ENCODE results near the gene BRD3OS. TPM values are rescaled to one million over a fixed set of nuclear protein-coding genes. Genes with fewer than 3 reads are reported as not detected.

BRD3OS gene
- total RNA-seq, 1 experiment from 2014 or later: 13.3 TPM

DNA sequence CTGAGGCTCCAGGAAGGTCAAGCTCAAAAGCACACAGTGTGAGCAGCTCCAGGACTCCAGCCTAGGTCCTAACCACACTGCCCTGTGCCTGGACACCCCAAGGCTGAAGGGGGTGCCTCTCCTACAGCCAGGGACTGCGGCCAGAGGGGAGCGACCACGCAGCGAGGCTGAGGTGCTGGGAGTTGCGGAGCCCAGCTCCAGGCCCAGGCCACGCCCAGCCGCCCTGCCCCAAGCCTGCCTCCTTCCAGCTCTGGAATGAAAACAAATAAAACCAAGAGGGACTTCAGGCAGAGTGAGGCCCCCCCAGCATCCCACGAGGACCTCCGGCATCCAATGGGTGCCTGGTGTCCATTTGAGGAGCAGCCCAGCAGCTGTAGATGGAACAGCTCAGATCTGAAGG, 48.4 kb upstream of the BRD3OS start:
- ChIA-PET CTCF (interaction anchor here (1.5 kb wide), 1 partner anchor 14 kb away, joined by 6 read pairs; no protein-coding TSS in a partner anchor), POLR2A (interaction anchor here (1.0 kb wide), 1 partner anchor 620 kb away, joined by 4 read pairs; no protein-coding TSS in a partner anchor)
- Mint-ChIP-seq H3K4me1 (ENCODE audit: insufficient read depth, unreplicated experiment) (peaks cover 6% of the 10 kb centered on the region), H3K36me3 (ENCODE audit: insufficient read depth, unreplicated experiment) (peaks cover 11% of the 10 kb centered on the region), H3K27ac (ENCODE audit: low read depth, unreplicated experiment) (no peak overlapping the region), H3K4me3 (ENCODE audit: unreplicated experiment) (no peak overlapping the region), H3K27me3 (ENCODE audit: insufficient read depth, unreplicated experiment) (no peaks in the 10 kb centered on the region), H3K9me3 (ENCODE audit: unreplicated experiment) (no peaks in the 10 kb centered on the region)
- no TSS peak for BruUV-seq (replicated peaks)
- TF ChIP-seq, protein P1, sequence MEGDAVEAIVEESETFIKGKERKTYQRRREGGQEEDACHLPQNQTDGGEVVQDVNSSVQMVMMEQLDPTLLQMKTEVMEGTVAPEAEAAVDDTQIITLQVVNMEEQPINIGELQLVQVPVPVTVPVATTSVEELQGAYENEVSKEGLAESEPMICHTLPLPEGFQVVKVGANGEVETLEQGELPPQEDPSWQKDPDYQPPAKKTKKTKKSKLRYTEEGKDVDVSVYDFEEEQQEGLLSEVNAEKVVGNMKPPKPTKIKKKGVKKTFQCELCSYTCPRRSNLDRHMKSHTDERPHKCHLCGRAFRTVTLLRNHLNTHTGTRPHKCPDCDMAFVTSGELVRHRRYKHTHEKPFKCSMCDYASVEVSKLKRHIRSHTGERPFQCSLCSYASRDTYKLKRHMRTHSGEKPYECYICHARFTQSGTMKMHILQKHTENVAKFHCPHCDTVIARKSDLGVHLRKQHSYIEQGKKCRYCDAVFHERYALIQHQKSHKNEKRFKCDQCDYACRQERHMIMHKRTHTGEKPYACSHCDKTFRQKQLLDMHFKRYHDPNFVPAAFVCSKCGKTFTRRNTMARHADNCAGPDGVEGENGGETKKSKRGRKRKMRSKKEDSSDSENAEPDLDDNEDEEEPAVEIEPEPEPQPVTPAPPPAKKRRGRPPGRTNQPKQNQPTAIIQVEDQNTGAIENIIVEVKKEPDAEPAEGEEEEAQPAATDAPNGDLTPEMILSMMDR (IDR thresholded peaks at IDR 0.05; ENCODE audit: unreplicated experiment): no peak
- DNase-seq (ENCODE audit: unreplicated experiment): no peak
- intact Hi-C loops (cut with micrococcal nuclease): no loop called here

DNA sequence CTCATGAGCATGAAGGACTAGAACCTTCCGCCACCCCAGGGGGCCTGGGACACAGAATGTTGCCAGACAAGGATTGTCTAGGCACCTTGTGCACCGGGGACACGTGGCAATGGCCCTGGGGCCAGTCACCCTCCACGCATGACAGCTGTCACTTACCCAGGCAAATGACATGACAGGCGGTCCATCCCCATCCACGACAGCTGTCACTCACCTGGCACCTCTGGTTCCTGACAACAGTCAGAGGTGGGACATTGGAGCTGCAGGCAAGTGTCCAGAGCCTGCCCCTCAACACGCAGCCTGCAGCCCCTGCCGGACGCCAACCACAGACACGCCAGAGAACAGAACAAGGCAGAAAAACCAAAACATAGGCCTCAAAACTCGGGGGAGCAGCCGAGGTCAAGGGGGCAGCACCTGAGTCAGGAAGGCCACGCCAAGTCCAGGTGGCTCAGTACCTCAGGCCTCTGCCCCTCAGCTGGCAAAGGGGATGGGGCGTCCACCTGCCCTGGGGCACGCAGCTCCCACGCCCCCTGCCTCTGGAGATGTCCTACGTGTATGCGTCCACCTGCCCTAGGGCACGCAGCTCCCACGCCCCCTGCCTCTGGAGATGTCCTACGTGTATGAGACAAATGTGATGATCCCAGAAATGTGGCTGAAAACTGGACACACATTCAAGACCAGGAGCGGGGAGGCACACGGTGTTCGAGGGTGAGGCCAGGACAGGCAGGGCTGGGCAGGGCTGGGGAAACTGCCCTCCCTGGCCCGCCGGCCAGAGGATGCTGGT, 47.7 kb upstream of the BRD3OS start:
- peaks cover 11% of the 10 kb centered on the region for H3K36me3 Mint-ChIP-seq (ENCODE audit: insufficient read depth, unreplicated experiment)

DNA sequence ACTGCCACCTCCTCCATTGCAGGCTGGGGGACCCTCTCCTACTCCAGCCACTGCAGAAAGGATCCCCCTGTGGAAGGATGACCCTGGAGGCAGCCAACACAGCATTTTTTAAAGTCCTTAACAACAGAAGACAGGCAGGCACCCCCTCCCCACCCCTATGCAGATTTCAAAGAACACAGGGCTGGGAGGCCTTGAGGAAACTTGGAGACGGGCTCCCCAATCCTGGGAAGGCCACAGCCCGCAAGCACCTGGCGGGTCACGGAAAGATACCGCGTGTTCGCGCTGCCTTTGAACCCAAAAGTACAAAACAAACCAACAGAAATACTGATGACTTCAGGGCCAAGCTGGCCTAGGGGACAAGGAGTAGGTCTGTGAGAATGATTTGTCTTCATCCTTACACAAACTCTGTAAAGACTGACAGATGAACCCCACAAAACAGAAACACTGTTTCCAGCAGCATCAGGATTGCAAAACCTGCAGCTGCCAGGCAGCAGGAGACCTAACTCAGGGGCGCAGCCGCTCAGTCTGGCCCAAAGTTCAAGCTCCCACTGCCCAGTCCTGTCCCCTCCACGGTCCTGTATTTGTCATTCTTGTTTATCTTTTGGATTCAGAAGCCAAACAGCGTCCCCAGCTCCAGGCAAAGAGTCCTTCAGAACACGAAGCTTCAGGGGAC, 46.9 kb upstream of the BRD3OS start:
- Mint-ChIP-seq H3K27me3 (ENCODE audit: insufficient read depth, unreplicated experiment) (no peaks in the 10 kb centered on the region), H3K9me3 (ENCODE audit: unreplicated experiment) (no peaks in the 10 kb centered on the region), H3K4me1 (ENCODE audit: insufficient read depth, unreplicated experiment) (peaks cover 5% of the 10 kb centered on the region), H3K36me3 (ENCODE audit: insufficient read depth, unreplicated experiment) (peaks cover 11% of the 10 kb centered on the region), H3K4me3 (ENCODE audit: unreplicated experiment) (no peak overlapping the region), H3K27ac (ENCODE audit: low read depth, unreplicated experiment) (no peak overlapping the region)
- ChIA-PET POLR2A (no interaction called here), CTCF (interaction anchor here (0.7 to 1.1 kb wide), 2 partner anchors 12 to 185 kb away, joined by 3 read pairs; no protein-coding TSS in a partner anchor)
- no TSS peak for BruUV-seq (replicated peaks)
- TF ChIP-seq, protein P1 (IDR thresholded peaks at IDR 0.05; ENCODE audit: unreplicated experiment): no peak
- DNase-seq (ENCODE audit: unreplicated experiment): no peak
- intact Hi-C loops (cut with micrococcal nuclease): no loop called here

More for the DNA sequence above, 47.7 kb upstream of the BRD3OS start:
- peaks cover 6% of the 10 kb centered on the region for H3K4me1 Mint-ChIP-seq (ENCODE audit: insufficient read depth, unreplicated experiment)
- H3K9me3 Mint-ChIP-seq (ENCODE audit: unreplicated experiment): no peaks in the 10 kb centered on the region
- no peak overlapping the region for H3K4me3 Mint-ChIP-seq (ENCODE audit: unreplicated experiment)
- no TSS peak for BruUV-seq (replicated peaks)
- ChIA-PET CTCF (interaction anchor here (1.5 kb wide), 1 partner anchor 13 kb away, joined by 6 read pairs; no protein-coding TSS in a partner anchor), POLR2A (interaction anchor here (1.0 kb wide), 1 partner anchor 620 kb away, joined by 4 read pairs; no protein-coding TSS in a partner anchor)
- TF ChIP-seq, protein P1 (IDR thresholded peaks at IDR 0.05; ENCODE audit: unreplicated experiment): no peak
- no peak for DNase-seq (ENCODE audit: unreplicated experiment)
- H3K27me3 Mint-ChIP-seq (ENCODE audit: insufficient read depth, unreplicated experiment): no peaks in the 10 kb centered on the region
- H3K27ac Mint-ChIP-seq (ENCODE audit: low read depth, unreplicated experiment): no peak overlapping the region
- intact Hi-C loops (cut with micrococcal nuclease): no loop called here

DNA sequence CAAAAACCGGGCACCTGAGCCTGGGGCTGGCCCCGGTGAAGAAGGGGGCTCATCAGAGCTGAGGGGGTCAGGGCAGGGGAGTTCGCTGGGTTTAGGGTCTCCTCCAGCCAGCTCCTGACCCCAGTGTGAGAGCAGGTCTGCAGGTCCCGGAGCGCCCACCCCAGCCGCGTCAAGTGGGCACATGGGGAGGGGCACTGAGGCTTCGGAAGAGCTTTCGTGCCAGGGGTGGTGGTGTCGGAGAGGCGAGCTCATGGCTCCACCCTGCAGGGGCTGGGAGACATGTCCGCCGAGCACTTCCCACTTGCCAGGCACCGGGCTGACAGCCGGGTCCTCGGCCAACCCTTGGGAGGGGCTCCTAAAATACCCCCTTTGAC, 46.4 kb upstream of the BRD3OS start:
- H3K27me3 Mint-ChIP-seq (ENCODE audit: insufficient read depth, unreplicated experiment): no peaks in the 10 kb centered on the region
- ChIA-PET POLR2A (no interaction called here), CTCF (interaction anchor here (0.7 to 1.4 kb wide), 4 partner anchors 12 to 185 kb away, joined by 3 to 5 read pairs (median 3); no protein-coding TSS in a partner anchor)
- BruUV-seq (replicated peaks): no TSS peak
- DNase-seq (ENCODE audit: unreplicated experiment): no peak
- TF ChIP-seq, protein P1 (IDR thresholded peaks at IDR 0.05; ENCODE audit: unreplicated experiment): no peak
- H3K27ac Mint-ChIP-seq (ENCODE audit: low read depth, unreplicated experiment): no peak overlapping the region
- intact Hi-C loops (cut with micrococcal nuclease): no loop called here
- H3K9me3 Mint-ChIP-seq (ENCODE audit: unreplicated experiment): no peaks in the 10 kb centered on the region
- no peak overlapping the region for H3K4me3 Mint-ChIP-seq (ENCODE audit: unreplicated experiment)
- H3K36me3 Mint-ChIP-seq (ENCODE audit: insufficient read depth, unreplicated experiment): peaks cover 11% of the 10 kb centered on the region
- H3K4me1 Mint-ChIP-seq (ENCODE audit: insufficient read depth, unreplicated experiment): no peaks in the 10 kb centered on the region

All from MCF 10A (cell line).